ENCODE data around the gene PALD1.

DNA sequence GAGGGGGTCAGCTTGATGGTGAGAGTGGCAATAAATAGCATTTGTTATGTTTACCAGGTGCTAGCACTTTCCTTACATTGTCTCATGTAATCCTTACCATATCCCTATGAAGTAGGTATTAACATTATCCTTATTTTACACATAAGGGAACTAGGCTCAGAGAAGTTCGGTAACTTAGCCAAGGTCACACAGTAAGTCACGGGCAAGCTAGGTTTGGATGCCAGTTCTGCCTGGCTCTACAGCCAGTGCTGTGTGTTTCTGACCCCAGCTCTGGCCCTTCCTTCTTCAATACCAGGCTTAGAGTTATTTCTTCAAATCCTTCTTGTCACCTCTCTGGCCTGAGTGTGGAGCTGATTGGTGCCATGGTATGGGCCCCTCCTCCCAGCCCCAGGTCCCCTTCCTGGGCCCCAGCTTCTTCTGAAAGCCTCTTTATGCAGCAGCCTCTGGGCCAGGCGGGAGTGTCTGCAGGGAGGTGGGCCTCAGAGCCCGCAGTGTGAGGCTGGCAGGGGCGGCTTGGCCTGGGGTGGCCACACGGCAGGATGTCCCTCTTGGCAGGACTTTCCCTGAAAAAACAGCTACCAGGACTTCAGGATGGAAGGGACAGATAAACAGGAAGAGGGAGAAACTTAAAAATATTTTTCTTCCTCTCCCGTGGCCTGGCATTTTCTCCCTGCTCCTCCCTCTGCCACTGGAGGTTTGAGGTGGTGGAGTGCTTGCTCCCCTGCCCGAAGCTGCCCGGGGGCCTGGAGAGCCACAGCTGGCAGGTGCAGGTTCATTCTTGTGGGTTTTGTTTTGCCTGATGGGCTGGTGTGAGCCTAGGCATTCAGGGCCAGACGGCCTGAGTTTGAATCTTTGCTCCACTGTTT, 20.6 kb downstream of the PALD1 start:
- TF ChIP-seq ZNF384 (IDR thresholded peaks at IDR 0.05): no peak
- TF ChIP-seq SP1 (IDR thresholded peaks at IDR 0.05): no peak

All from HEK293T (cell line).